NCI-H2171 treated with DMSO at 0.1 percent for 48 hours (cell line): ENCODE data around the gene DENND4A.
A peak's percentile ranks its signal among the peaks of the same experiment; 100 is the strongest.
"Not testable (repeated sequence)": the region's sequence is repeated elsewhere in the genome, so short reads cannot be mapped to it uniquely, and the experiment has no call there.

Source experiments
- DNase-seq: peaks from one replicate; lab custom pipeline; 2025; lab: John Stamatoyannopoulos, UW

Gene DENND4A

GRCh38 chr15:65632780-65633375, 159.2 kb downstream of the DENND4A start:
- no peak for DNase-seq

GRCh38 chr15:65631503-65631902, 160.6 kb downstream of the DENND4A start:
- no peak for DNase-seq

- DNase-seq: no peak
These were observed 161.3 kb downstream of the DENND4A start for GRCh38 chr15:65630760-65631159.

- no peak for DNase-seq
These were observed 162.5 kb downstream of the DENND4A start for GRCh38 chr15:65629548-65629947.

GRCh38 chr15:65626856-65627255, 165.2 kb downstream of the DENND4A start:
- no peak for DNase-seq

GRCh38 chr15:65623103-65623502, 169.0 kb downstream of the DENND4A start:
- DNase-seq: no peak

GRCh38 chr15:65621638-65622037, 170.5 kb downstream of the DENND4A start, which contains the start of gene SLC24A1:
Gene SLC24A1 (plus strand): TSS chr15:65621938. CDS start chr15:65624081, 2,143 bp downstream.
- no peak for DNase-seq

GRCh38 chr15:65620833-65621232, 171.3 kb downstream of the DENND4A start:
- DNase-seq: no peak

GRCh38 chr15:65619626-65620290, 172.3 kb downstream of the DENND4A start:
- no peak for DNase-seq

- no peak for DNase-seq
These were observed 173.5 kb downstream of the DENND4A start for GRCh38 chr15:65618560-65619109.

GRCh38 chr15:65615887-65616286, 176.2 kb downstream of the DENND4A start:
- not testable (repeated sequence) for DNase-seq

- no peak for DNase-seq
These were observed 178.9 kb downstream of the DENND4A start for GRCh38 chr15:65612949-65613744.

- no peak for DNase-seq
These were observed 179.5 kb downstream of the DENND4A start for GRCh38 chr15:65612616-65612946.

GRCh38 chr15:65611888-65612615, 180.0 kb downstream of the DENND4A start:
- DNase-seq: no peak

GRCh38 chr15:65610871-65611718, 181.0 kb downstream of the DENND4A start, which contains the start of gene INTS14:
Gene INTS14 (minus strand): TSS chr15:65611131. CDS start chr15:65607380, 3,751 bp downstream.
- DNase-seq: peak; percentile 96
